ENCODE data around the gene FASTKD3. TPM values are rescaled to one million over a fixed set of nuclear protein-coding genes. Genes with fewer than 3 reads are reported as not detected.

FASTKD3 gene
- total RNA-seq, 1 experiment from 2014 or later: 12.0 TPM

- no peaks in the 10 kb centered on the region for H3K9me3 ChIP-seq (ENCODE audit: control insufficient read depth in 1 of 2, insufficient read depth in 1 of 2, low read depth in 1 of 2, low read length in 2 of 2)
- no peaks in the 10 kb centered on the region for H3K27me3 ChIP-seq (ENCODE audit: insufficient read depth, low read length)
- H3K27ac ChIP-seq (ENCODE audit: low read depth, low read length): no peak overlapping the region
- no peak overlapping the region for H2AFZ ChIP-seq (ENCODE audit: low read depth, low read length, poor library complexity, severe bottlenecking)
- ATAC-seq (no peak), DNase-seq (ENCODE audit: low read depth, low spot score) (no peak)
- no peaks in the 10 kb centered on the region for H3K36me3 ChIP-seq (ENCODE audit: control insufficient read depth in 1 of 2, insufficient read depth in 2 of 2, low read length in 2 of 2)
- no peaks in the 10 kb centered on the region for H3K79me2 ChIP-seq (ENCODE audit: insufficient read depth, low read length)
- POLR2A ChIA-PET: no interaction called here
- no peaks in the 10 kb centered on the region for H3K4me1 ChIP-seq (ENCODE audit: control insufficient read depth in 1 of 2, insufficient read depth in 2 of 2, low read length in 2 of 2)
- no peak overlapping the region for H3K4me2 ChIP-seq (ENCODE audit: low read length)
- no TSS peak for BruUV-seq (replicated peaks)
- intact Hi-C loops (cut with micrococcal nuclease): no loop called here
- no peaks in the 10 kb centered on the region for H4K20me1 ChIP-seq (ENCODE audit: insufficient read depth)
- CTCF ChIA-PET: no interaction called here
- no peak for TF ChIP-seq SIN3A (IDR thresholded peaks at IDR 0.05; ENCODE audit: low read depth)
- RAD21 ChIA-PET (ENCODE audit: low non-redundant PET in 1 of 2, low total read pairs in 2 of 2, uncharacterized antibody in 2 of 2, unreplicated experiment in 2 of 2): interaction anchor here in 1 of 2 experiments (0.7 kb wide), 1 partner anchor 1715 kb away, joined by 5 read pairs; no protein-coding TSS in a partner anchor
- H3K9ac ChIP-seq (ENCODE audit: low read length): no peak overlapping the region
- no peak overlapping the region for H3K4me3 ChIP-seq (replicated peaks in 1 of 2; ENCODE audit: low read depth in 1 of 2, low read length in 2 of 2)
- no peaks in the 10 kb centered on the region for H3K9me2 ChIP-seq (ENCODE audit: insufficient read depth)
These were observed 19.0 kb downstream of the FASTKD3 start for GRCh38 chr5:7849681-7850394.

GRCh38 chr5:7848296-7848695 lies 20.5 kb downstream of the FASTKD3 start:
- Histone ChIP-seq H3K36me3 (ENCODE audit: control insufficient read depth in 1 of 2, insufficient read depth in 2 of 2, low read length in 2 of 2) (no peaks in the 10 kb centered on the region), H3K9me2 (ENCODE audit: insufficient read depth) (no peaks in the 10 kb centered on the region), H3K4me2 (ENCODE audit: low read length) (no peak overlapping the region), H3K9me3 (ENCODE audit: control insufficient read depth in 1 of 2, insufficient read depth in 1 of 2, low read depth in 1 of 2, low read length in 2 of 2) (no peaks in the 10 kb centered on the region), H4K20me1 (ENCODE audit: insufficient read depth) (no peaks in the 10 kb centered on the region), H3K27ac (ENCODE audit: low read depth, low read length) (no peak overlapping the region), H3K27me3 (ENCODE audit: insufficient read depth, low read length) (peaks cover 15% of the 10 kb centered on the region), H3K9ac (ENCODE audit: low read length) (no peak overlapping the region), H2AFZ (ENCODE audit: low read depth, low read length, poor library complexity, severe bottlenecking) (no peak overlapping the region), H3K4me1 (ENCODE audit: control insufficient read depth in 1 of 2, insufficient read depth in 2 of 2, low read length in 2 of 2) (no peaks in the 10 kb centered on the region), H3K79me2 (ENCODE audit: insufficient read depth, low read length) (no peaks in the 10 kb centered on the region), H3K4me3 (replicated peaks in 1 of 2; ENCODE audit: low read depth in 1 of 2, low read length in 2 of 2) (no peak overlapping the region)
- ChIA-PET CTCF (no interaction called here), RAD21 (ENCODE audit: low non-redundant PET in 1 of 2, low total read pairs in 2 of 2, uncharacterized antibody in 2 of 2, unreplicated experiment in 2 of 2) (no interaction called here), POLR2A (no interaction called here)
- no peak for TF ChIP-seq JUND (IDR thresholded peaks at IDR 0.05)
- intact Hi-C loops (cut with micrococcal nuclease): no loop called here
- BruUV-seq (replicated peaks): no TSS peak
- ATAC-seq: no peak
- DNase-seq (ENCODE audit: low read depth, low spot score): no peak

GRCh38 chr5:7846327-7846726 lies 22.5 kb downstream of the FASTKD3 start:
- Histone ChIP-seq H2AFZ (ENCODE audit: low read depth, low read length, poor library complexity, severe bottlenecking) (no peak overlapping the region), H3K36me3 (ENCODE audit: control insufficient read depth in 1 of 2, insufficient read depth in 2 of 2, low read length in 2 of 2) (no peaks in the 10 kb centered on the region), H3K4me1 (ENCODE audit: control insufficient read depth in 1 of 2, insufficient read depth in 2 of 2, low read length in 2 of 2) (no peaks in the 10 kb centered on the region), H3K27me3 (ENCODE audit: insufficient read depth, low read length) (peaks cover 23% of the 10 kb centered on the region), H3K27ac (ENCODE audit: low read depth, low read length) (no peak overlapping the region), H3K4me3 (replicated peaks in 1 of 2; ENCODE audit: low read depth in 1 of 2, low read length in 2 of 2) (no peak overlapping the region), H3K9ac (ENCODE audit: low read length) (no peak overlapping the region), H4K20me1 (ENCODE audit: insufficient read depth) (no peaks in the 10 kb centered on the region), H3K4me2 (ENCODE audit: low read length) (no peak overlapping the region), H3K79me2 (ENCODE audit: insufficient read depth, low read length) (no peaks in the 10 kb centered on the region), H3K9me3 (ENCODE audit: control insufficient read depth in 1 of 2, insufficient read depth in 1 of 2, low read depth in 1 of 2, low read length in 2 of 2) (no peaks in the 10 kb centered on the region), H3K9me2 (ENCODE audit: insufficient read depth) (no peaks in the 10 kb centered on the region)
- ChIA-PET CTCF (interaction anchor here (1.5 kb wide), 1 partner anchor 30 kb away, joined by 3 read pairs; no protein-coding TSS in a partner anchor), POLR2A (no interaction called here), RAD21 (ENCODE audit: low non-redundant PET in 1 of 2, low total read pairs in 2 of 2, uncharacterized antibody in 2 of 2, unreplicated experiment in 2 of 2) (no interaction called here)
- DNase-seq (ENCODE audit: low read depth, low spot score) (no peak), ATAC-seq (no peak)
- TF ChIP-seq CBX3 (IDR thresholded peaks at IDR 0.05; ENCODE audit: low read depth): no peak
- no peak for TF ChIP-seq CTCF (IDR thresholded peaks at IDR 0.05 in 2 of 3, conservative IDR thresholded peaks at IDR 0.05 in 1 of 3; ENCODE audit: borderline replicate concordance in 1 of 3, insufficient read depth in 1 of 3, low read depth in 2 of 3, low read length in 2 of 3)
- TF ChIP-seq SP1 (IDR thresholded peaks at IDR 0.05; ENCODE audit: low read depth): no peak
- no peak for TF ChIP-seq ZNF274 (IDR thresholded peaks at IDR 0.05; ENCODE audit: low read depth, low read length)
- TF ChIP-seq EZH2phosphoT487 (IDR thresholded peaks at IDR 0.05; ENCODE audit: borderline replicate concordance): no peak
- TF ChIP-seq ZFX (IDR thresholded peaks at IDR 0.05): no peak
- TF ChIP-seq SRF (IDR thresholded peaks at IDR 0.05; ENCODE audit: low read depth): no peak
- TF ChIP-seq MAX (IDR thresholded peaks at IDR 0.05): no peak
- no peak for TF ChIP-seq EGR1 (IDR thresholded peaks at IDR 0.05; ENCODE audit: low read depth)
- TF ChIP-seq ATF3 (IDR thresholded peaks at IDR 0.05): no peak
- no peak for TF ChIP-seq ELF1 (IDR thresholded peaks at IDR 0.05; ENCODE audit: borderline replicate concordance, low read depth)
- TF ChIP-seq POLR2A (IDR thresholded peaks at IDR 0.05; ENCODE audit: borderline replicate concordance, extremely low read depth, insufficient read depth, insufficient read length): no peak
- no peak for TF ChIP-seq SIN3A (IDR thresholded peaks at IDR 0.05; ENCODE audit: low read depth)
- BruUV-seq (replicated peaks): no TSS peak
- intact Hi-C loops (cut with micrococcal nuclease): no loop called here
